ENCODE results near the gene SIX4.

DNA sequence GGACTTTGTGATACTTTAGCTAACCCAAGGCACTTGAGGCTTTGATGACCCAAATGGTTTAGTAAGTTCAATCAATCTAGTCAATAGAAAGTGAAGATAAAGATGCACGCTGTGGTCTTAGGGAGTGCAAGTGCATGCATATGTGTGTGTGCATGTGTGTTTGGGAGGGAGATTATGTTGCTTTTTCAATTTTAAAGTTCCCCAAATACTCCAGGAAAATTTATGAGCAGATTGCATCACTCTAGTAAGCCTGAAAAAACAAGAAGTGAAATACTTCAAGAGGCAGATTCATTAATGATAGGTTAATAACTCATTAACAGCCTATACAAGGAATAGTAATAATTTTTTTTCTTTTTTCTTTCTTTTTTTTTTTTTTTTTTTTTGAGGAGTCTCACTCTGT, 62.4 kb downstream of the SIX4 start:
- TF ChIP-seq, protein P1, sequence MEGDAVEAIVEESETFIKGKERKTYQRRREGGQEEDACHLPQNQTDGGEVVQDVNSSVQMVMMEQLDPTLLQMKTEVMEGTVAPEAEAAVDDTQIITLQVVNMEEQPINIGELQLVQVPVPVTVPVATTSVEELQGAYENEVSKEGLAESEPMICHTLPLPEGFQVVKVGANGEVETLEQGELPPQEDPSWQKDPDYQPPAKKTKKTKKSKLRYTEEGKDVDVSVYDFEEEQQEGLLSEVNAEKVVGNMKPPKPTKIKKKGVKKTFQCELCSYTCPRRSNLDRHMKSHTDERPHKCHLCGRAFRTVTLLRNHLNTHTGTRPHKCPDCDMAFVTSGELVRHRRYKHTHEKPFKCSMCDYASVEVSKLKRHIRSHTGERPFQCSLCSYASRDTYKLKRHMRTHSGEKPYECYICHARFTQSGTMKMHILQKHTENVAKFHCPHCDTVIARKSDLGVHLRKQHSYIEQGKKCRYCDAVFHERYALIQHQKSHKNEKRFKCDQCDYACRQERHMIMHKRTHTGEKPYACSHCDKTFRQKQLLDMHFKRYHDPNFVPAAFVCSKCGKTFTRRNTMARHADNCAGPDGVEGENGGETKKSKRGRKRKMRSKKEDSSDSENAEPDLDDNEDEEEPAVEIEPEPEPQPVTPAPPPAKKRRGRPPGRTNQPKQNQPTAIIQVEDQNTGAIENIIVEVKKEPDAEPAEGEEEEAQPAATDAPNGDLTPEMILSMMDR (IDR thresholded peaks at IDR 0.05 in 2 of 3, conservative IDR thresholded peaks at IDR 0.05 in 1 of 3; ENCODE audit: control insufficient read depth in 2 of 3, extremely low read depth in 1 of 3, insufficient read depth in 1 of 3, low read depth in 3 of 3, low read length in 3 of 3) = no peak
- no peak for TF ChIP-seq ZNF24 (IDR thresholded peaks at IDR 0.05)
- TF ChIP-seq BACH1 (IDR thresholded peaks at IDR 0.05; ENCODE audit: borderline replicate concordance) = no peak
- TF ChIP-seq, protein P2, sequence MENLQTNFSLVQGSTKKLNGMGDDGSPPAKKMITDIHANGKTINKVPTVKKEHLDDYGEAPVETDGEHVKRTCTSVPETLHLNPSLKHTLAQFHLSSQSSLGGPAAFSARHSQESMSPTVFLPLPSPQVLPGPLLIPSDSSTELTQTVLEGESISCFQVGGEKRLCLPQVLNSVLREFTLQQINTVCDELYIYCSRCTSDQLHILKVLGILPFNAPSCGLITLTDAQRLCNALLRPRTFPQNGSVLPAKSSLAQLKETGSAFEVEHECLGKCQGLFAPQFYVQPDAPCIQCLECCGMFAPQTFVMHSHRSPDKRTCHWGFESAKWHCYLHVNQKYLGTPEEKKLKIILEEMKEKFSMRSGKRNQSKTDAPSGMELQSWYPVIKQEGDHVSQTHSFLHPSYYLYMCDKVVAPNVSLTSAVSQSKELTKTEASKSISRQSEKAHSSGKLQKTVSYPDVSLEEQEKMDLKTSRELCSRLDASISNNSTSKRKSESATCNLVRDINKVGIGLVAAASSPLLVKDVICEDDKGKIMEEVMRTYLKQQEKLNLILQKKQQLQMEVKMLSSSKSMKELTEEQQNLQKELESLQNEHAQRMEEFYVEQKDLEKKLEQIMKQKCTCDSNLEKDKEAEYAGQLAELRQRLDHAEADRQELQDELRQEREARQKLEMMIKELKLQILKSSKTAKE (IDR thresholded peaks at IDR 0.05; ENCODE audit: low read depth, poor library complexity, severe bottlenecking) = no peak
- no peak for TF ChIP-seq SMAD1 (IDR thresholded peaks at IDR 0.05; ENCODE audit: low read depth, partially characterized antibody)
- no peak for TF ChIP-seq SMAD5 (IDR thresholded peaks at IDR 0.05; ENCODE audit: low read depth)
- TF ChIP-seq, protein P3, sequence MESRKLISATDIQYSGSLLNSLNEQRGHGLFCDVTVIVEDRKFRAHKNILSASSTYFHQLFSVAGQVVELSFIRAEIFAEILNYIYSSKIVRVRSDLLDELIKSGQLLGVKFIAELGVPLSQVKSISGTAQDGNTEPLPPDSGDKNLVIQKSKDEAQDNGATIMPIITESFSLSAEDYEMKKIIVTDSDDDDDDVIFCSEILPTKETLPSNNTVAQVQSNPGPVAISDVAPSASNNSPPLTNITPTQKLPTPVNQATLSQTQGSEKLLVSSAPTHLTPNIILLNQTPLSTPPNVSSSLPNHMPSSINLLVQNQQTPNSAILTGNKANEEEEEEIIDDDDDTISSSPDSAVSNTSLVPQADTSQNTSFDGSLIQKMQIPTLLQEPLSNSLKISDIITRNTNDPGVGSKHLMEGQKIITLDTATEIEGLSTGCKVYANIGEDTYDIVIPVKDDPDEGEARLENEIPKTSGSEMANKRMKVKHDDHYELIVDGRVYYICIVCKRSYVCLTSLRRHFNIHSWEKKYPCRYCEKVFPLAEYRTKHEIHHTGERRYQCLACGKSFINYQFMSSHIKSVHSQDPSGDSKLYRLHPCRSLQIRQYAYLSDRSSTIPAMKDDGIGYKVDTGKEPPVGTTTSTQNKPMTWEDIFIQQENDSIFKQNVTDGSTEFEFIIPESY (IDR thresholded peaks at IDR 0.05) = no peak
- no peak for TF ChIP-seq POLR2A (IDR thresholded peaks at IDR 0.05; ENCODE audit: low read depth, low read length)

Data from GM12878 (cell line).